GM12892 (cell line): ENCODE results near the gene PTER.

Experiments used
- DNase-seq: peaks from one replicate; pipeline ENCODE4 v3.0.0; 2011; ENCODE audit not compliant: insufficient read length
- FAIRE-seq: peaks from 2 replicates; lab custom pipeline; 2011; peaks lifted over from hg19 to GRCh38; lab: Jason Lieb, UNC
- POLR2A ChIP-seq: IDR thresholded peaks from 2 replicates; pipeline ENCODE4 v1.6.1; 2011; ENCODE audit warnings: low read depth, low read length, control low read depth
- POLR2AphosphoS5 ChIP-seq: IDR thresholded peaks from 2 replicates; pipeline ENCODE4 v1.6.1; 2011; ENCODE audit warnings: low read depth, low read length, control low read depth
- TAF1 ChIP-seq: IDR thresholded peaks from 2 replicates; pipeline ENCODE4 v1.6.1; 2011; ENCODE audit warnings: low read depth, mild to moderate bottlenecking, control low read depth, low read length, borderline replicate concordance

Gene PTER

DNA sequence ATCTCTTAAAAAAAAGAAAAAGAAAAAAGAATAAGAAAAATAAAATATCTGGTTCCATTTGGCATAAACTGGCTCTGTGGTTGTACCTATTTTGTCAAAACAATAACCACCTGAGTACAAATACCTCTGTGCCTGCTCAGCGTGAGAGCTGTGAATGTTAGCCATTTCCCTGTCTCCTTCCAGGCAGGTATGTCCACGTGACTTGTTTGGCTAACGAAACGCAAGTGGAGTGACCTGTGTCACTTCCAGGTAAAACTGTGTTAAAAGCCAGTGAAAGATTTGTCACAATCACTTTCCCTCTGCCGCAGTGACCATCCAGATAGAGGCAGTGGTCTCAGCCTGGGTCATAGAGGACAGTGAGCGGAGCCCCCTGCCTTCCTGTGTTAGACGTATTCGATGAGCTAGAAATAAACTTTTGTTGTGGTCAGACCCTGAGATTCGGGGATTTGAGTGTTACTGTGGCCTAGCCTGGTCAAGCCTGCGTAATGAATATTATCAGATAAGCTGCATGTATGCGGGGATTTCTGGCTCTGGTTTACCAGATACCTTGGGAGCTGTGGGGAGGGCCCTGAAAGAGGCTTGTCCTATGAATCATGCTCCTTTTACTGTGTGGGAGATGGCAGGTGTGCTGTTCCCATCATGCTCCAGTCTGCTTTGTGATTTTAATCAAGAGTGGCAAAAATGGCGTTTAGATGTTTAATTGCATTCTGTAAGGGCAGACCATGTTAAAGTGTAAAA lies 3.8 kb downstream of the PTER start:
- FAIRE-seq (peak; percentile 17), DNase-seq (no peak)
- TF ChIP-seq POLR2AphosphoS5 (no peak), POLR2A (no peak)

DNA sequence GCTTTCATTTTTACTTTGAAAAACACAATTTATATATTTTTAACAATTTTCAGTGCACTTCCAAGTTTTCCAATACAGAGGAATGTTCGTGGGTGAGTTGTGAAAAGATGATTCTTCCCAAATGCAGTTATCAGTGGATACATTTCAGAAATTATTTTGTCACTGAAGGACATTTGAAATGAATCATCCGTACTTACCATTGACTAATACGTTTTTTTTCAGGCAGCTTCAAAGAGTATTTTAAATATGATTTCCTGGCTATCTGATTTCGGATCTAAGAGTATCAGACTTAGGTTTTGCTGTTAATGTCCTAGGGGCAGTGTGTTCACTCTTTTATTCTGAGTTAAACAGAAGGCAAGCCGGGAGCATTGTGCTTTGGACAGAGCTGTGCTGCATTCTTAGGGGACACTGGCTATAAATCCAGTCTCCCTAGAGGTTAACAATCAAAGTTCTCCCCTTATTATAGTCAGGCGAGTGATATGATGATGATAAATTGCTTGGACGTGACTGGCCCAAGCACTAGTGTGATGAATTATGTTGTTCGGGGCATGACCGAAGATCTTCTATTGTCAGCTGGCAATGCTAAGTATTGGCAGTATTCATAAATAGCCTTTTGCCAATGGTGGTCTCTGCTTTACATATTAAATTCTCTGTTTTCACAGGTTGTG lies 4.5 kb downstream of the PTER start:
- FAIRE-seq (no peak), DNase-seq (no peak)
- TF ChIP-seq POLR2A, result no peak

- DNase-seq (no peak), FAIRE-seq (no peak)
- TF ChIP-seq POLR2A (no peak), TAF1 (no peak)
Measured at GRCh38 chr10:16442914-16443313, 6.1 kb downstream of the PTER start.

GRCh38 chr10:16445770-16446469 lies 9.1 kb downstream of the PTER start:
- TF ChIP-seq POLR2AphosphoS5, result no peak
- no peak for TF ChIP-seq POLR2A
- no peak for TF ChIP-seq TAF1
- DNase-seq (no peak), FAIRE-seq (no peak)

DNA sequence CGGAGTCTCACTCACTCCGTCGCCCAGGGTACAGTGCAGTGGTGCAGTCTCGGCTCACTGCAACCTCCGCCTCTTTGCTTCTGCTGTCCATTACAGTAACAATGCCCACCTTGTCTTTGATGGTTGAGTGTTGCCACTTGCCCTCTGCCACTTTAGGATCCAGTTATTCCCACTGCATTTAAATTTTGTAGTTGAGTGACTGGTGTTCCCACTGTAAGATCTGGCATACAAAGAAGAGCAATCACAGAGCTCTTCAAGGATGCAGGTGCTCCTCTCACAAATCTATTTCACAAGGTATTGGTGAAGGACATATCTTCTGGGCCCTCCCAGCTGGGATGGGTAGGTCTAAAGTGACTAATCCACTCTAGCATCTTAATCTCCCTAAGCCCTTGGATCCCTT lies 12.6 kb downstream of the PTER start:
- TF ChIP-seq TAF1 (no peak), POLR2AphosphoS5 (no peak), POLR2A (no peak)
- DNase-seq (no peak), FAIRE-seq (no peak)

GRCh38 chr10:16458166-16458955 lies 21.6 kb downstream of the PTER start:
- TF ChIP-seq POLR2AphosphoS5 (no peak), POLR2A (no peak), TAF1 (no peak)
- no peak for FAIRE-seq
- DNase-seq, result no peak

- no peak for DNase-seq
- no peak for FAIRE-seq
- TF ChIP-seq POLR2AphosphoS5 (no peak), TAF1 (no peak), POLR2A (no peak)
Measured at GRCh38 chr10:16459423-16459939, 22.7 kb downstream of the PTER start.

- no peak for DNase-seq
- TF ChIP-seq POLR2AphosphoS5, result no peak
- TF ChIP-seq POLR2A, result no peak
- no peak for TF ChIP-seq TAF1
- FAIRE-seq, result no peak
Measured at GRCh38 chr10:16466001-16466400, 29.2 kb downstream of the PTER start.

- FAIRE-seq, result no peak
- TF ChIP-seq POLR2A (no peak), POLR2AphosphoS5 (no peak), TAF1 (no peak)
- DNase-seq, result no peak
Measured at GRCh38 chr10:16470747-16471146, 33.9 kb downstream of the PTER start.

GRCh38 chr10:16472828-16473227 lies 36.0 kb downstream of the PTER start:
- no peak for FAIRE-seq

DNA sequence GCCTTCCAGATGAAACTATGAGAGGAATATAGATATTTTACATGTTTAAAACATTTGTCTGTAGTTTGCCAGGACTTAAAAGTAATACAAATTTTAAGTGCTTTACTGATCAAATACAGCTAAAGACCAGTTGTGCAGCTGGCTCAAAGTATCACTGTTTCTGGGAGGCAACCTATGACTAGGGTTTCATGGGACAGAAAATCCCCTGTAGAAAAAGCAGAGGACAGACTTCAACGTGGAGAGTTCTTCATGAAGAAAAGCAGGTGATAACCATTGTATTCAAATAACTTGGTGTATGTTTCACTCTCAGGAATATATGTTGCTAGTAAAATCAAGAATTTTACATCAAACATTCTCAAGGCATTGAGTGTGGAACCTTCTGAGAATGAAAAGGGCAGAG lies 40.9 kb downstream of the PTER start:
- DNase-seq, result no peak
- TF ChIP-seq POLR2A (no peak), POLR2AphosphoS5 (no peak), TAF1 (no peak)
- no peak for FAIRE-seq

More at GRCh38 chr10:16472828-16473227, 36.0 kb downstream of the PTER start:
- no peak for DNase-seq
- TF ChIP-seq POLR2AphosphoS5 (no peak), POLR2A (no peak), TAF1 (no peak)
